ENCODE data around the gene CRIM1.

- TF ChIP-seq, protein P1, sequence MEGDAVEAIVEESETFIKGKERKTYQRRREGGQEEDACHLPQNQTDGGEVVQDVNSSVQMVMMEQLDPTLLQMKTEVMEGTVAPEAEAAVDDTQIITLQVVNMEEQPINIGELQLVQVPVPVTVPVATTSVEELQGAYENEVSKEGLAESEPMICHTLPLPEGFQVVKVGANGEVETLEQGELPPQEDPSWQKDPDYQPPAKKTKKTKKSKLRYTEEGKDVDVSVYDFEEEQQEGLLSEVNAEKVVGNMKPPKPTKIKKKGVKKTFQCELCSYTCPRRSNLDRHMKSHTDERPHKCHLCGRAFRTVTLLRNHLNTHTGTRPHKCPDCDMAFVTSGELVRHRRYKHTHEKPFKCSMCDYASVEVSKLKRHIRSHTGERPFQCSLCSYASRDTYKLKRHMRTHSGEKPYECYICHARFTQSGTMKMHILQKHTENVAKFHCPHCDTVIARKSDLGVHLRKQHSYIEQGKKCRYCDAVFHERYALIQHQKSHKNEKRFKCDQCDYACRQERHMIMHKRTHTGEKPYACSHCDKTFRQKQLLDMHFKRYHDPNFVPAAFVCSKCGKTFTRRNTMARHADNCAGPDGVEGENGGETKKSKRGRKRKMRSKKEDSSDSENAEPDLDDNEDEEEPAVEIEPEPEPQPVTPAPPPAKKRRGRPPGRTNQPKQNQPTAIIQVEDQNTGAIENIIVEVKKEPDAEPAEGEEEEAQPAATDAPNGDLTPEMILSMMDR (IDR thresholded peaks at IDR 0.05) = no peak
- TF ChIP-seq SREBF2 (IDR thresholded peaks at IDR 0.05) (no peak), JUNB (IDR thresholded peaks at IDR 0.05) (no peak), ZFP36 (IDR thresholded peaks at IDR 0.05; ENCODE audit: borderline replicate concordance, partially characterized antibody) (no peak), MAZ (IDR thresholded peaks at IDR 0.05; ENCODE audit: borderline replicate concordance, low read depth, low read length) (no peak), PBX3 (IDR thresholded peaks at IDR 0.05) (no peak), POLR2A (IDR thresholded peaks at IDR 0.05; ENCODE audit: low read length) (no peak), E2F6 (IDR thresholded peaks at IDR 0.05; ENCODE audit: borderline replicate concordance, low read depth) (no peak), CHD2 (IDR thresholded peaks at IDR 0.05; ENCODE audit: low read length, partially characterized antibody) (no peak)
- TF ChIP-seq, protein P2, sequence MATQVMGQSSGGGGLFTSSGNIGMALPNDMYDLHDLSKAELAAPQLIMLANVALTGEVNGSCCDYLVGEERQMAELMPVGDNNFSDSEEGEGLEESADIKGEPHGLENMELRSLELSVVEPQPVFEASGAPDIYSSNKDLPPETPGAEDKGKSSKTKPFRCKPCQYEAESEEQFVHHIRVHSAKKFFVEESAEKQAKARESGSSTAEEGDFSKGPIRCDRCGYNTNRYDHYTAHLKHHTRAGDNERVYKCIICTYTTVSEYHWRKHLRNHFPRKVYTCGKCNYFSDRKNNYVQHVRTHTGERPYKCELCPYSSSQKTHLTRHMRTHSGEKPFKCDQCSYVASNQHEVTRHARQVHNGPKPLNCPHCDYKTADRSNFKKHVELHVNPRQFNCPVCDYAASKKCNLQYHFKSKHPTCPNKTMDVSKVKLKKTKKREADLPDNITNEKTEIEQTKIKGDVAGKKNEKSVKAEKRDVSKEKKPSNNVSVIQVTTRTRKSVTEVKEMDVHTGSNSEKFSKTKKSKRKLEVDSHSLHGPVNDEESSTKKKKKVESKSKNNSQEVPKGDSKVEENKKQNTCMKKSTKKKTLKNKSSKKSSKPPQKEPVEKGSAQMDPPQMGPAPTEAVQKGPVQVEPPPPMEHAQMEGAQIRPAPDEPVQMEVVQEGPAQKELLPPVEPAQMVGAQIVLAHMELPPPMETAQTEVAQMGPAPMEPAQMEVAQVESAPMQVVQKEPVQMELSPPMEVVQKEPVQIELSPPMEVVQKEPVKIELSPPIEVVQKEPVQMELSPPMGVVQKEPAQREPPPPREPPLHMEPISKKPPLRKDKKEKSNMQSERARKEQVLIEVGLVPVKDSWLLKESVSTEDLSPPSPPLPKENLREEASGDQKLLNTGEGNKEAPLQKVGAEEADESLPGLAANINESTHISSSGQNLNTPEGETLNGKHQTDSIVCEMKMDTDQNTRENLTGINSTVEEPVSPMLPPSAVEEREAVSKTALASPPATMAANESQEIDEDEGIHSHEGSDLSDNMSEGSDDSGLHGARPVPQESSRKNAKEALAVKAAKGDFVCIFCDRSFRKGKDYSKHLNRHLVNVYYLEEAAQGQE (IDR thresholded peaks at IDR 0.05) = no peak
Measured at GRCh38 chr2:36528766-36529392, 173.3 kb downstream of the CRIM1 start.
